Amniotic epithelial cell (primary cell): ENCODE data around the gene NUBPL.
A peak's percentile ranks its signal among the peaks of the same experiment; 100 is the strongest.
"Not testable (repeated sequence)": the region's sequence is repeated elsewhere in the genome, so short reads cannot be mapped to it uniquely, and the experiment has no call there.

Experiments used
- DNase-seq: peaks from one replicate; pipeline ENCODE4 v3.0.0-alpha.2; 2010; ENCODE audit warnings: low read depth

NUBPL gene

DNA sequence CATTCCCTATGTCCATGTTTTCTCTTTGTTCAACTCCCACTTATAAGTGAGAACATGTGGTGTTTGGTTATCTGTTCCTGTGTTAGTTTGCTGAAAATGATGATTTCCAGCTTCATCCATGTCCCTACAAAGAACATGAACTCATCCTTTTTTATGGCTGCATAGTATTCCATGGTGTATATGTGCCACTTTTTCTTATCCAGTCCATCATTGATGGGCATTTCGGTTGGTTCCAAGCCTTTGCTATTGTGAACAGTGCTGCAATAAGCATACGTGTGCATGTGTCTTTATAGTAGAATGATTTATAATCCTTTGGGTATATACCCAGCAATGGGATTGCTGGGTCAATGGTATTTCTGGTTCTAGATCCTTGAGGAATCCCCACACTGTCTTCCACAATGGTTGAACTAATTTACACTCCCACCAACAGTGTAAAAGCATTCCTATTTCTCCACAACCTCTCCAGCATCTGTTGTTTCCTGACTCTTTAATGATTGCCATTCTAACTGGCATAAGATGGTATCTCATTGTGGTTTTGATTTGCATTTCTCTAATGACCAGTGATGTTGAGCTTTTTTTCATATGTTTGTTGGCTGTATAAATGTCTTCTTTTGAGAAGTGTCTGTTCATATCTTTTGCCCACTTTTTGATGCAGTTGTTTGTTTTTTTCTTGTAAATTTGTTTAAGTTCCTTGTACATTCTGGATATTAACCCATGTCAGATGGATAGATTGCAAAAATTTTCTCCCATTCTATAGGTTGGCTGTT, 252.7 kb downstream of the NUBPL start:
- DNase-seq, result not testable (repeated sequence)

DNA sequence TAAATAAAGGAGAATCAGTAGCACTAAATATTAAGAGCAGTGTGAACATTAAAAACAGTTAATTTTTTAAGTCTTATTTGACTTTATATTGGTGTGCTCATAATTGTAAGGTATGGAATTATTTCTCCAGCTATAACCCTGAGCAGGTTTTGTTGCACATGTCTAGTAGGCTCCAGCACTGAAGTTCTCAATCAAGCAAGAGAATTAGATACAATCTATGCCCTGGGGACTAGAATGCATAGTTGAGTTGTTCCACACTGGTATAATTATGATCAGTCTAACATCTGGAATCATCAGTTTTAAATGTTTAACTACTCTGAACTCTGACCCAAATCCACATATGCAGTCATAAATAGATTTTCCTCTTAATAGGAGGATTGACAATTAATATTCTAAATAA, 258.1 kb downstream of the NUBPL start:
- no peak for DNase-seq

DNA sequence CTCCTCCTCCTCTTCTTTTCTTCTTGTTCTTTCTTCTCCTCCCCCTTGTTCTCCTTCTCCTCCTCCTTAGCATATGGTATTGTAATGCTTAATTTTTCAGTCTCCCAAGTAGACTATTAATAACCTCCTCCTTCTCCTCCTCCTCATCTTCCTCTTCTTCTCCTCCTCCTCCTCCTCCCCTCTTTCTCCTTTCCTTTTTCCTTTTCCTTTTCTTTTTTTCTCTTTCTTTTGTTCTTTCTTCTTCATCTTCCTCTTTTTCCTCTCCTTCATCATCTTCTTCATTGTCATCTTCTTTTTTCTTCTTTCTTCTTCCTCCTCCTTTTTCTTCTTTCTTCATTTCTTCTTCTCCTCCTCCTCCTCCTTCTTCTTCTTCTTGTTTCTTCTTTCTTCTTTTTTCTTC, 264.3 kb downstream of the NUBPL start:
- DNase-seq, result no peak

DNA sequence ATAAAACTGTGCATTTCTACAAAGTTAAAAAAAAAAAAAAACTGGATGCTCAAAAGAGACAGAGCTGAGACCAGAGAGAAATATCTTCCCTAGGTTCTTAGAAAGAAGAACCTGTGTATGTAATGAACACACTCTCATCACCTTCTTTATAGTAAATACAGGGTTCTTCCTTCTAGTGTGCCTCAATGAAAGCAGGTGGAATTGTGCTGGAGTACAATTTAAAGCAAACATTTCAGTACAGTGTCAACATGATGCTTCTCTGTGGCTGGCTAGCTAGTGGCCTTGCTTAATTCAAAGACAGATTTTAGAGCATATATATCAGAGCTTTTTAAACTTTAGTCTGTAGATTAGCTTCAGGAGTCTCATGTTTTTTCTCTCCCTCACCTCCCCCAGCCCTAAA, 266.1 kb downstream of the NUBPL start:
- no peak for DNase-seq

DNA sequence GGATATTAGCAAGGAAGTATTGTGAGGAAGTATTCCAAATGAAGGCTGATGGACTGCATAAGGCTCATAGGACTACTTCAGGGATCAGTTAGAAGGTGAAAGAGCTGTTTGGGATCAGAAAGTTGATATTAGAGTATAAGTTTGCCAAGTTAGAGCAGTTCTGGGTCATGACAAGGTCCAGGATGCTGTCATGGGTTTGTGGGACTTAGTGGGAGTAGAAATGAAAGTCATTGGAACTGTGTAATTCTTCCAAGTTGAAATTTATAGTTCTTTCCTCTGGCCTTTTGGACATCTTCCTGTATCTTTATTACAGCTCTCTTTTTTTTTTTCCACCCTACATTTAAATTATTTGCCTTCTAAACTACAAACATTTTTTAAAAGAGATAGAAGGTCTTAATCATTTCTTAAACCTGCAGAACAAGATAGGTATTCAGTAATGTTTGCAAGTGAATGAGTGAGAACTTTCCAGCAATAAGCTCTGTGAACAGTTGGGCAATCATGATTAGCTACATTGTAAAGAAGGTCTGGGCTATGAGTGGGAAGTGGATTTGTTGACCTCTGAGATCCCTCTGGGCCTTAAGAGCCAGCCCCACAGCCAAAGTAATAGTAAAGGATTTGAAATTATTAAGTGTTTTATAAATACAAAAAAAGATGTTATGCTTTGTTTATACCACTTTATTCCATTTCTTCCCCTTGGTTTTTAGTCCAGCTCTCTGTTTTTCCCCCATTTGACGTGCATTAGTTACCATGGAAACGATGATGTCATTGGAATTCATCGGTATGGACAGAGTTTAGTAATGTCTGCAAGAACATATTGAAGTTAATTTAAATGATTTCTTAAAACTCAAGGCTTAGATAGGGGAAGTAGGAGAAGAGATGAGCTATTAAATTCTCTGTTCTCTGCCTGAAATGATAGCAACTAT, 268.0 kb downstream of the NUBPL start:
- peak; percentile 95 for DNase-seq

DNA sequence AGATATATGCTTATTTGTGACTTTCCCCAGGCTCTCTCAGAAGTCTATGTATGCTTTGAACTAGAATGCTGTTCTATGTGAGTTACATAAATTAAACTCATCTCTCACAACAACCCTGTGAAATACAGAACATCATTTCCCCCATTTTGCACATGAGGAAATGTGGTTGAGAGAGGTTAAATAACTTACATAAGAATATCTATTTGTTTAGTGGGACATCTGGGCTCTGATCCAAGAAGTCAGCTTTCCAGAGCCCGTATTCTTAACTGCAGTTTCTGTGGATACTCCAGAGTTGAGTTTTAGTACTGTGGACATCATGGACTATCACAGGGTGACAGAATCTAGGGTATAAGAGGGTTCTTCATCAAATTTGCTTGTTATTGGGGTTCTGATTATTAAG, 273.4 kb downstream of the NUBPL start:
- DNase-seq, result peak; percentile 74

DNA sequence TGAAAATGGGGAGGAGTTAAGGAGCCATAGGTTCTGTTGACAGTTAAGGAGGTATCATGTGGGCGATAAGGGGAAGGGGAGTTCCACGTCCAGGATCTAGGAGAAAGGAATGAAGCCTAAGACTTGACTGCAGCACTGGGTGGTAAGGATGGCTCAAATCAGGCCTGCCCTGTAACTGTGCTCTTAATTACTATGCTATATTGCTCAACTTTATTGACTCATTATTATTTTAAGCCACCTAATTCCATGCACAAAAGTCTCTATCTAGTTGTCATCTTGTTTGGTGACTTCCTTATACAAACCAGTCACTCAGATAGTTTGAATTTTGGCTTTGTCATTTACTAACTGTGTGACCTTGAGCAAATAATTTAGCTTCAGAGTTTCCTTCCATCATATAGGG, 273.8 kb downstream of the NUBPL start:
- DNase-seq, result peak; percentile 10

DNA sequence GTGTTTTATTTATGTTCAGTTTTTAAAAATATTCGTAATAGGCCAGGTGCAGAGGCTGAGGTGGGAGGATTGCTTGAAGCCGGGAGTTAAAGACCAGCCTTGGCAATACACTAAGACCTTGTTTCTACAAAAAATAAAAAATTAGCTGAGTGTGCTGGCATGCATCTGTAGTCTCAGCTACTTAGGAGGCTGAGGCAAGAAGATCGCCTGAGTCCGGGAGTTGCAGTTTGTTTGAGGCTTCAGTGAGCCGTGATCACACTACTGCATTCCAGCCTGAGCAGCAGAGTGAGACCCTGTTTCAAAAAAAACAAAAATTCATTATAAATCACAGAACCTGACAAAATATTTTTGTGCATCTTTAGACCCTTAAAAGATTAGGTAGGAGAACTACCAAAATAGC, 275.8 kb downstream of the NUBPL start:
- DNase-seq, result no peak

DNA sequence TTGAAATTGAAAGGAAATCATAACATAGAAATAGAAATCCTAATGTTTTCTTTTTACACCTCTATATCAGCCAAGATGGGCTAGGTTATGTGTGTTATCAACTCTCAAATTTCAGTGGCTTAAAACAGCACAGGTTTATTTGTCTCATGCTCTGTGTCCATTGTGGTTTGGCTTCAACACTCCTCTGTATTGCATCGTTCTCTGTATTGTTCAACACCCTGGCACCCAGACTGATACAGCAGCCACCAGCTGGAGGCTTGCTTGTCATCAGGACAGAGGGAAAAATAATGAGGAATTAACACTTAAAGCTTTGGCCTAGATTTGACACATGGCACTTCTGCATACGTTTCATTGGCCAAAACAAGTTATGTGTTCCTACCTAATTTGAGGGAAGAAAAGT, 281.7 kb downstream of the NUBPL start:
- peak; percentile 36 for DNase-seq

DNA sequence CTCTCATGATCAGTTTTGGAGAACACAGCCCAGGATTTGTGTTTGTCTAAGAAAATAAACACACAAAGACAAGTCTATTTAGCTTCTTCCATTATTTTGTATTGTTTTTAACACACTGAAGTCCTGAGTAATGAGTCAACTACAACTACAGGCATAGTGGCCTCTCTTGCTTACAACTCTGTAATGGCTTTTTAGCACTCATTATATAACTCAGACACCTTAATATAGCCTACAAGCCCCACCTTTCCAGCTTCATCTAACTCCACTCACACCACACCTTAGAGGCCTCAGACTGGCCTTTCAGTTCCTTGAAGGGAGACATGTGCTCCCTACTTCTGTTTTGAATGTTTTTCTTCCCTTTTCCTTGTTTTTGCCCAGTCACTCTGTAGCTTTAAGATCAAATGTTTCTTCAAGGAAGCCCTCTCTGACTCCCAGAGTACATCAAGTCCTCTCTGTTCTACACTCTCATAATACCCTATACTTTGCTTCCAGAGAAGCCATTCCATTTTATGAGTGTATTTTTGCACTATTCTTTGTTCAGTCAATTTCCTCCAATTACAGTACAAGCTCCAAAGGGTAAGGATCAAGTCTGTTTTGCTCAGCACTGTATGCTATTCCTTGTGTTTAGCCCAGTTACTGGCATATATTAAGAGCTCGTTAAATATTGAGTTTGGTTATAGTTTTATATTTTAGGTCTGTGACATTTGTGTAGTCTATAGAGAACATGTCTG, 282.3 kb downstream of the NUBPL start:
- peak; percentile 35 for DNase-seq

DNA sequence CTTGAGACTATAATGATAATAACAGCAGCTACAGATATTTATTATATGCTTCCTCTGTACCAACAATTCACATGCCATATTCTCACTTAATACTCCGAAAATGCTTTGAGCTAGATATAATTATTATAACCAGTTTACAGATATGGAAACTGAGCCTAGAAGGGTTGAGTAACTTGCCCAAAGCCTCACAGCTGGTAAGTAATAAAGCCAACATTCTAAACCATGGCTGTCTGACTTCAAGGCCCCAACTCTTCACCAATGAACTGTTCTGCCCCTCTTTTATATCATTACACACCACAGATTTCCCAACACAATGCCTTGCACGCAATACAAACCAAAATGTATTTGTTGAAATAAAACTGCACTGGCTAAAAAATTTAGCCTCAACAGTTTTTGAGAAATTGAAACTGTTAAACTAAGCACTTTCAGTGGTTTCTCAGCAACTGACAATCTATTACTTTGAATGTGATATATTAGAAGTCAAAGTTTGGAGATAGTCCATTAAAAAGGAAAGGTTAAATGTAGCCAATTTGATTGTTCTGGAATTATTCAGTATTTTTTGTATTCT, 293.4 kb downstream of the NUBPL start:
- no peak for DNase-seq

DNA sequence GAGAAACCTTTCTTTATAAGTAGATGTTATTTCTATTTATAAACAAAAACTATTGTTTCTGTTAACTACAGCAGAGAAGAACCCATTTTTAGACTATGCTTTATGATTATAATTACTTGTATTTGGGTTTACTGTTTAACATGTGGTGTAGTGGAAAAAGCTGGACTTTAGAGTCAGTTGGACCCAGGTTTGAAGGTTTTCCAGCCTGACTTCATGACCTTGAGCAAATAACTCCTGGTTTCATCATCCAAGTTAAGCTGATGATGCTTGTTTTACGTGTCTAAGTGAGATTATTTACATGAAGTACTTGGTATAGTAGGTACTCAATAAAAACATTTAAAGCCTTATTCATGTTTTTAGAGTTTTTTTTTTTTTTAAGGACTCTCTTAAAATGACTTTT, 294.1 kb downstream of the NUBPL start:
- peak; percentile 23 for DNase-seq

DNA sequence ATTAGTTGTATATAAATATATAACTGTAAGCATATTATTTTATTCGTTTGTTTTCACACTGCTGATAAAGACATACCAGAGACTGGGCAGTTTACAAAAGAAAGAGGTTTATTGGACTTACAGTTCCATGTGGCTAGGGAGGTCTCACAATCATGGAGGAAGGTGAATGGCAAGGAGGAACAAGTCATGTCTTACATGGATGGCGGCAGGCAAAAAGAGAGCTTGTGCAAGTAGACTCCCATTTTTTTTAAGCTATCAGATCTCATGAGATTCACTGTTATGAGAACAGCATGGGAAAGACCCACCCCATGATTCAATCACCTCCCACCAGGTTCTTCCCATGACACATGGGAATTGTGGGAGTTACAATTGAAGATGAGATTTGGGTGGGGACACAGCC, 294.8 kb downstream of the NUBPL start:
- not testable (repeated sequence) for DNase-seq

DNA sequence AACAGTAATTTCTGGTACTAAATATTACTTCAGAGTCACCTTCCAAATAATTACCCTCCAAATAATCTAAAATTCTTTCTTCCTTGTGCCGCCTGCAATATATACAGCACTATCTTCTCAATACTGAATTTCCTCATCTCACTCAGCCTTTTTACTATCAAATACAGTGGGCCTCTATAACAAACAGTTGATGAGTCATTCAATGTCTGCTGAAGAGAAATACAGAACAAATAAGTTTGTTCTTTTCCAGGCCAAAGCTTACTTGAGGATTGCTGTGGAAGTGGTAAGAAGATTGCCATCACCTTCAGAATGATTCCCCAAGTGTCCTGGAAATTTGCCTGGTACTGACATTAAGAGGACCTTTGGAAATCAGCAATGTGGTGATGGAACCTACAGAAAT, 297.7 kb downstream of the NUBPL start:
- peak; percentile 65 for DNase-seq

DNA sequence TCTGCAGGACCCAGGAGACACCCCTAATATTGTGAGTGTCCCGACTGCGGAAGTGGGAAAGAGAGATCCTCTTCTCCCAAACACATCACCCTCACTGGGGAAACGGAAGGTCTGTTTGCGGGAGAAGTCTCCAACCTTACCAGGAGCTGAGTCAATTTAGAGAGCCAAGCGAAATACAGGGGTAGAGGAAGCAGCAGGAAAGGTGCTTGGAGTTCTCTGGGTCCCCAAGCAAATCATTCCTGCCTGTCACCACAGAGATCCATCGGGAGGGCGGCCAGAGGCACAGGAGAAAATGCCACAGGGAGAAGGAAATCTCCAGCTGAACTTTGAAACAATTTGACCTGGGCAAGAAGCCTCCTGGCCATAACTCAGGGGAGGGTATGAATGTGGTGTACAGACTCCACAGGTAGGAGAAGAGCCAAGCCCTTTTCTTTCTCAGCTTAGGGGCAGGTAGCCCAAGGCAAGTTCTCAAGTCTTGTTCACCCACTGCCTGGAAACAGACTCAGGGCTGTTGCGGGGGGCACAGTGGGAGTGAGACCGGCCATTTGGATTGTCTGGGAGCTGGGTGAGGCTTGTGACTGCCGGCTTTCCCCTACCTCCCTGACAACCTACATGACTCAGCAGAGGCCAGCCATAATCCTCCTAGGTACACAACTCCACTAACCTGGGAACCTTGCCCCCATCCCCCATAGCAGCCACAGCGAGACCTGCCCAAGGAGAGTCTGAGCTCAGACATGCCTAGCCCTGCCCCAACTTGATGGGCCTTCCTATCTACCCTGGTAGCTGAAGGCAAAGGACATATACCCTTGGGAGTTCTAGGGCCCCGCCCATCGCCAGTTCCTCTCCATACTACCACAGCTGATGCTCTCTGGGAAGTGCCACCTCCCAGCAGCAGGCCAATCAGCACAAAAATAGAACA, 304.0 kb downstream of the NUBPL start:
- DNase-seq, result no peak

DNA sequence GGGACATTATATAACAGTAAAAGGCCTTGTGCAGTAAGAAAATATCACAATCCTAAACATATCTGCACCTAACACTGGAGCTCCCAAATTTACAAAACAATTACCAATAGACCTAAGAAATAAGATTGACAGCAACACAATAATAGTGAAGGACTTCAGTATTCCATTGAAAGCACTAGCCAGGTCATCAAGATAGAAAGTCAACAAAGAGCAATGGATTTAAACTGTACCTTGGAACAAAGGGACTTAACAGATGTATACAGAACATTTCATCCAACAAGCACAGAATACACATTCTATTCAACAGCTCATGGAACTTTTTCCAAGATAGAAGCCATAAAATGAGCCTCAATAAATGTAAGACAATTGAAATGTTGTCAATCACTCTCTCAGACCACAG, 306.4 kb downstream of the NUBPL start:
- DNase-seq, result no peak

DNA sequence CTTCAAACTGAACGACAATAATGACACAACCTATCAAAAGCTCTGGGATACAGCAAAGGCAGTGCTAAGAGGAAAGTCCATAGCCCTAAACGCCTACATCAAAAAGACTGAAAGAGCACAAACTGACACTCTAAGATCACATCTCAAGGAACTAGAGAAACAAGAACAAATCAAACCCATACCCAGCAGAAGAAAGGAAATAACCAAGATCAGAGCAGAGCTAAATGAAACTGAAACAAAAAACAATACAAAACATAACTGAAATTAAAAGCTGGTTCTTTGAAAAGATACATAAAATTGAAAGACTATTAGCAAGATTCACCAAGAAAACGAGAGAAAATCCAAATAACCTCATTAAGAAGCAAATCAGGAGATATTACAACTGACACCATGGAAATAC, 306.9 kb downstream of the NUBPL start:
- not testable (repeated sequence) for DNase-seq

DNA sequence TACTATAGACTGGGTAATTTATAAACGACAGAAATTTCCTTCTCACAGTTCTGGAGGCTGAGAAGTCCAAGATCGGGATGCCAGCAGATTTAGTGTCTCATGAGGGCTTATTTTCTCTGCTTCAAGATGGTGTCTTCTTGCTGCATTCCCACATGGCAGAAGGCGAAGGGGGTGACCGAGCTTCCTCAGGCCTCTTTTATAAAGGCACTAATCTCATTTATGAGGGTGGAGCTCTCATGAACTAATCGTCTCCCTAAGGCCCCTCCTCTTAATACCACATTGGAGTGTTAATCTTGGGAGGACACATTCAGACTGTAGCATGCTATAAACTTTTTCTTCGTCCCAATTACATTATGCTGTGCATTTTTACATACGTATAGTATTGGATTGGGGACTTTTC, 315.5 kb downstream of the NUBPL start:
- no peak for DNase-seq

DNA sequence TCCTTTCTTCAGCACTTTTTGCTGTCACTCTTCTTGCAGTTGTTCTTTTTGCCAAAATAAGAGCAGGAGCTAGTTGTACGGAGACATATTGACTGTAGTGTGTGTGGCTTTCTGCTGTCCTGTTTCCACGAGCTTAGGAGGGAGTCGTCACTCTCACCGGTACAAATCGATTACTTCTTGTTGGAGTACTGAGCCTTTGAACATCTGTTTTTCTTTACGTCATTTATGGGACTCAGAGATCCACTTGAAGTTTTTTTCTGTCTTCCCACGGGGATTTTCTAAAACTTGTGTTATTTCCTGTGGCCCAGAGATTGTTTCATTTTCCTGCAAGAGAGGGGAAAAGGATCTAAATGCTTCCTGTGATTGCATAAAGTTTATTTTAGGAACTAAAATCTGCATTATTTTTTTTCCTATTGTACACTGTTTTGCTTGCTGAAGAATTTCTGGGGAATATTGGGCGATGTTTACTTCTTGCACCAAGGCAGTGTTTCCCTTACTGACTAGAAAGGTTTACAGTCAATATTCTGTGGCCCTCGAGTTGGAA, 316.1 kb downstream of the NUBPL start:
- no peak for DNase-seq

DNA sequence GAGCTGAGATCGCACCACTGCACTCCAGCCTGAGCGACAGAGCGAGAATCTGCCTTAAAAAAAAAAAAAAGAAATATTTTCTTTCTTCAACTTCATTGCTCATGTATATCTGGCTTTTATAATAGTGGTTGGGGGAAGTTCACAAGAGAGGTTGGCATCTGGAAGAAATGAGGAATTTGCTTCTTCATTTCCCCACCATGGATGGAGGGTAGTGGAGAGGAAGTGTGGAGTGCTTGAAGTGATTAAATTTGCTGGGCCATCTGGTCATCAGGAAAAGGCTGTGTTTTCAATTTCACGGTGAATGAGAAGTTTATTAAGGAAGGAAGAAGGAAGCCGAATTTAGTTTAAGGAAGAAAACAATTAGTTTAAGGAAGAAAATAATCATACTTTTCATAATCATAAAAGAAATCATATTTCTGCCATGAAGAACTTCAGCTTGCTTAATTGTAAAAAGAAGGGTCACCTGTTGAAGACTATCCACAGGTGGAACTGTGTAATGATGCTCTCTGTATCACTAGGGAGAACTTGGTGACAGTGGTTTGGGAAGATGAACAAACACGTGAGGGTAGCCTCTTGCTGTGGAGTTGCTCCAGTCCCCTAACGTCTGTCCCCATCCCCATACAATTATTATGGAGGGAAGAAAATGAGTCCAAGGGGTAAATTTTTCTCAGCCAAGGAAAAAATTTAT, 318.6 kb downstream of the NUBPL start:
- DNase-seq, result no peak
